Measurements from ENCODE around the gene PTAR1. TPM values are rescaled to one million over a fixed set of nuclear protein-coding genes. Genes with fewer than 3 reads are reported as not detected.

Gene PTAR1
- total RNA-seq, 2 experiments from 2014 or later, result 35.2 to 37.1 TPM

GRCh38 chr9:69715825-69716224 lies 44.0 kb downstream of the PTAR1 start:
- H3K4me3 Mint-ChIP-seq, result no peak overlapping the region
- H3K27me3 Mint-ChIP-seq, result no peaks in the 10 kb centered on the region
- POLR2A ChIA-PET, result no interaction called here
- H3K27ac Mint-ChIP-seq, result no peak overlapping the region
- H3K4me1 Mint-ChIP-seq, result no peaks in the 10 kb centered on the region
- no peak for DNase-seq
- intact Hi-C loops (cut with DNase I, micrococcal nuclease), result no loop called here
- H3K9me3 Mint-ChIP-seq (ENCODE audit: low read depth), result no peaks in the 10 kb centered on the region
- CTCF ChIA-PET, result interaction anchor here (1.3 kb wide), 1 partner anchor 18 kb away, joined by 3 read pairs; no protein-coding TSS in a partner anchor
- peaks cover 43% of the 10 kb centered on the region for H3K36me3 Mint-ChIP-seq (ENCODE audit: low read depth)
- ATAC-seq, result no peak

GRCh38 chr9:69715096-69715495 lies 44.7 kb downstream of the PTAR1 start:
- Mint-ChIP-seq H3K4me1 (no peaks in the 10 kb centered on the region), H3K4me3 (no peak overlapping the region), H3K27ac (no peak overlapping the region), H3K27me3 (no peaks in the 10 kb centered on the region), H3K9me3 (ENCODE audit: low read depth) (no peaks in the 10 kb centered on the region), H3K36me3 (ENCODE audit: low read depth) (peaks cover 40% of the 10 kb centered on the region)
- DNase-seq, result no peak
- ChIA-PET POLR2A (no interaction called here), CTCF (interaction anchor here (1.3 kb wide), 1 partner anchor 18 kb away, joined by 3 read pairs; no protein-coding TSS in a partner anchor)
- intact Hi-C loops (cut with DNase I, micrococcal nuclease), result no loop called here
- no peak for ATAC-seq

DNA sequence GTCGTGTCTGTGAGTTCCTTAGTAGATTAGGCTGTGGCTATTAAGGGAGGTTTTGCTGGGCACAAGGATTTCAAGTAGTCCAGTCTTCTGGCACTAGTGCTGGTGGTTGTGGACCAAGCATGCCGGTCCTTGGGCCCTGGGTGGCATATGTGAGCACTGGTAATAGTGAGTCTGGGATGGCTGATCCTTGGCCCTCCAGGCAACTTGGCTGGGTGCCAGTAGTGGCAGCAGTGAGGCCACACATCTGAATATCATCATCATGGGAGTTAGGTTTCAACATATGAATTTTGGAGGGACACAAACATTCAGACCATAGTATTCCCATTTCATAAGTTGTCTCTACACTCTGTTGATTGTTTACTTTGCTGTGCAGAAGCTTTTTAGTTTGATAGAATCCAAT lies 62.3 kb downstream of the PTAR1 start:
- ChIA-PET POLR2A (no interaction called here), CTCF (no interaction called here)

GRCh38 chr9:69696802-69697201 lies 63.0 kb downstream of the PTAR1 start:
- no peaks in the 10 kb centered on the region for H3K4me1 Mint-ChIP-seq
- H3K9me3 Mint-ChIP-seq (ENCODE audit: low read depth), result peaks cover 24% of the 10 kb centered on the region
- CTCF ChIA-PET, result no interaction called here
- POLR2A ChIA-PET, result no interaction called here
- peaks cover 4% of the 10 kb centered on the region for H3K36me3 Mint-ChIP-seq (ENCODE audit: low read depth)
- peaks cover 5% of the 10 kb centered on the region for H3K27me3 Mint-ChIP-seq
- intact Hi-C loops (cut with DNase I, micrococcal nuclease), result no loop called here
- no peak for ATAC-seq
- DNase-seq, result no peak
- H3K27ac Mint-ChIP-seq, result no peak overlapping the region
- no peak overlapping the region for H3K4me3 Mint-ChIP-seq

More for the DNA sequence above, 62.3 kb downstream of the PTAR1 start:
- no peak for ATAC-seq
- no peak for DNase-seq
- intact Hi-C loops (cut with DNase I, micrococcal nuclease), result no loop called here
- H3K27ac Mint-ChIP-seq, result no peak overlapping the region
- H3K4me1 Mint-ChIP-seq, result no peaks in the 10 kb centered on the region
- no peak overlapping the region for H3K4me3 Mint-ChIP-seq
- H3K36me3 Mint-ChIP-seq (ENCODE audit: low read depth), result peaks cover 4% of the 10 kb centered on the region
- peaks cover 5% of the 10 kb centered on the region for H3K27me3 Mint-ChIP-seq
- peaks cover 26% of the 10 kb centered on the region for H3K9me3 Mint-ChIP-seq (ENCODE audit: low read depth)

GRCh38 chr9:69689991-69690538 lies 69.7 kb downstream of the PTAR1 start:
- H3K9me3 Mint-ChIP-seq (ENCODE audit: low read depth), result peaks cover 1% of the 10 kb centered on the region
- H3K27me3 Mint-ChIP-seq, result peaks cover 5% of the 10 kb centered on the region
- intact Hi-C loops (cut with DNase I, micrococcal nuclease), result no loop called here
- H3K36me3 Mint-ChIP-seq (ENCODE audit: low read depth), result no peaks in the 10 kb centered on the region
- POLR2A ChIA-PET, result no interaction called here
- ATAC-seq (no peak), DNase-seq (no peak)
- H3K27ac Mint-ChIP-seq, result no peak overlapping the region
- H3K4me1 Mint-ChIP-seq, result no peaks in the 10 kb centered on the region
- CTCF ChIA-PET, result interaction anchor here (0.5 kb wide), 1 partner anchor 139 kb away, joined by 3 read pairs; no protein-coding TSS in a partner anchor
- H3K4me3 Mint-ChIP-seq, result no peak overlapping the region

DNA sequence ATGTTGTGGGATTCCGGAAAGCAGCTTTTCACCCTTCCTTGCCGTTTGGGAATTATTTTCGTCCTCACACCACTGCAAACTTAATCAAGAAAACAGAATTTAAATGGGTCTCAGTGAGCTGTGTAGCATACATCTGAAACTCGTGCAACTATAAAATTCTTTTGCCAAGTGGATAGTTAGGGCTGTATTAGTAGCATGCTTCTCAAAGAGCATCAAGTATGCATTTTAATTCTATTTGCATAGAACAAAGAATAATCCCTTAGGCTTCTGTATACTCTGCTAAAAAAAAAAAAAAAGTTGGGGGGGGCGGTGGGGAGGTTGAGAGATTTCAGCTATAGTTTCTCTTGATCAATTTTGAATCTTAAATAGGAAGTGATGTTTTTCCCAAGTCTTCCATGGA lies 75.9 kb downstream of the PTAR1 start:
- no peak for DNase-seq
- CTCF ChIA-PET, result no interaction called here

GRCh38 chr9:69678843-69679538 lies 80.8 kb downstream of the PTAR1 start:
- CTCF ChIA-PET, result interaction anchor here (0.6 kb wide), 1 partner anchor 77 kb away, joined by 6 read pairs; no protein-coding TSS in a partner anchor
- H3K4me1 Mint-ChIP-seq, result no peaks in the 10 kb centered on the region
- H3K9me3 Mint-ChIP-seq (ENCODE audit: low read depth), result no peaks in the 10 kb centered on the region
- no peak overlapping the region for H3K4me3 Mint-ChIP-seq
- no peak for DNase-seq
- peaks cover 7% of the 10 kb centered on the region for H3K27me3 Mint-ChIP-seq
- no peaks in the 10 kb centered on the region for H3K36me3 Mint-ChIP-seq (ENCODE audit: low read depth)
- no peak overlapping the region for H3K27ac Mint-ChIP-seq
- POLR2A ChIA-PET, result no interaction called here
- no peak for ATAC-seq
- intact Hi-C loops (cut with DNase I, micrococcal nuclease), result no loop called here

More for the DNA sequence above, 75.9 kb downstream of the PTAR1 start:
- no peak for ATAC-seq
- Mint-ChIP-seq H3K27me3 (peaks cover 2% of the 10 kb centered on the region), H3K4me1 (no peaks in the 10 kb centered on the region), H3K4me3 (no peak overlapping the region), H3K36me3 (ENCODE audit: low read depth) (no peaks in the 10 kb centered on the region), H3K27ac (no peak overlapping the region), H3K9me3 (ENCODE audit: low read depth) (no peaks in the 10 kb centered on the region)
- intact Hi-C loops (cut with DNase I, micrococcal nuclease), result no loop called here
- POLR2A ChIA-PET, result no interaction called here

- intact Hi-C loops (cut with DNase I, micrococcal nuclease), result no loop called here
- Mint-ChIP-seq H3K27ac (no peak overlapping the region), H3K4me1 (no peaks in the 10 kb centered on the region), H3K4me3 (no peak overlapping the region), H3K9me3 (ENCODE audit: low read depth) (no peaks in the 10 kb centered on the region), H3K27me3 (peaks cover 5% of the 10 kb centered on the region), H3K36me3 (ENCODE audit: low read depth) (no peaks in the 10 kb centered on the region)
- ChIA-PET CTCF (no interaction called here), POLR2A (no interaction called here)
- no peak for ATAC-seq
- no peak for DNase-seq
Observed at GRCh38 chr9:69677931-69678330, 81.9 kb downstream of the PTAR1 start.

DNA sequence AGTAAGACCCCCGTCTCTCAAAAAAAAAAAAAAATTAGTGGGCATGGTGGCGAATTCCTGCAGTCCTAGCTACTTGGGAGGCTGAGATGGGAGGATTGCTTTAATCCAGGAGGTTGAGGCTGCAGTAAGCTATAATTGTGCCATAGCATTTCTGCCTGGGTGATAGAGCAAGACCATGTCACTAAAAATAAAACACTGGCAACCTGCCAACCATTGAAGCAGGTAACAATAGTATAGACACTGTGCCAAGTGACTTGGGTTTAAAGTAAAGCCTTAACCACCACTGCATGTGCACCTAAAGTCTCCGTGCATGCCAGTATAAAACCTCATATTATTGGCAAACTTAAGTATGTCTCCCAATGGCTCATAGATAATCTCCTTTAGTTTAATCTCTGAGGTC lies 84.2 kb downstream of the PTAR1 start:
- POLR2A ChIA-PET, result no interaction called here

DNA sequence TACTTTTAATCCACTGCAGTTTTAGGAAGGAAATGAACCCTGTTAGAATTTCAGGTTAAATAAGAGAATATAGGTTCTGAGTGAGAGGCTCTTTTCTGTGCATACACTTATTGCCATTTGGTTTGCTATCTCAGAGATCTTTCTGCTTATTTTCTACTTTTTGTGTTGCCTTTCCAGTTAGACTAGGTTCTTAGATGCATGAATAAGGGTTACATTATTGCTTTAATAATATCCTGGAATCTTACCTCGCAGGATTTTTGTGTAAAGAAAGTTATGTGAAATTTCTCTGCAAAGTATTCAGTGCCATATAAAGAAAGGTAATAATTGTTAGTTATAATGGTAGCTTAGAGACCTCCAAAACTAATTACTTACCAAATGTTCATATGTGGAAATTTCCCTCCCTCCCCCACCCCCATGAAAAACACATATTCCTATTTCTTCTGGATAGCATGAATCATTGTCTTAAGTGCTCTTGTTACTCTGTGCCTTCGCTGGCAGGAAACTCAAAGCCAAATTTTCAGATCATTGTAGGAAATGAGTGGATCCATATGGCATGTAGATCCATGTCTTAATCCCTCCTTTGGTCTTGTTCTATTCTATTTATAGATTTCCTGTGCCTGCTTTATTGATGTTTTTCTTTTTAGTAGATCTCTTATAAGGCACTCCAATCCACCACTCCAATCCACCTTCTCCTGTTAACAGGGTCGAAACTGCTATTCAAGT lies 84.9 kb downstream of the PTAR1 start:
- Mint-ChIP-seq H3K27me3 (peaks cover 19% of the 10 kb centered on the region), H3K4me3 (no peak overlapping the region), H3K27ac (no peak overlapping the region), H3K4me1 (no peaks in the 10 kb centered on the region), H3K9me3 (ENCODE audit: low read depth) (no peaks in the 10 kb centered on the region), H3K36me3 (ENCODE audit: low read depth) (no peaks in the 10 kb centered on the region)
- ATAC-seq, result no peak
- intact Hi-C loops (cut with DNase I, micrococcal nuclease), result loop anchor here in 1 of 2 experiments (5.0 kb wide), 1 partner anchor 582 kb away; the partner anchor contains the start of gene SMC5
- CTCF ChIA-PET, result interaction anchor here (0.7 to 0.9 kb wide), 2 partner anchors 135 to 252 kb away, joined by 3 read pairs; no protein-coding TSS in a partner anchor
- DNase-seq, result no peak
- POLR2A ChIA-PET, result no interaction called here

More for the DNA sequence above, 84.2 kb downstream of the PTAR1 start:
- H3K4me1 Mint-ChIP-seq, result no peaks in the 10 kb centered on the region
- CTCF ChIA-PET, result interaction anchor here (0.7 to 0.9 kb wide), 2 partner anchors 134 to 253 kb away, joined by 3 read pairs; no protein-coding TSS in a partner anchor
- H3K27me3 Mint-ChIP-seq, result peaks cover 15% of the 10 kb centered on the region
- H3K27ac Mint-ChIP-seq, result no peak overlapping the region
- ATAC-seq, result no peak
- no peaks in the 10 kb centered on the region for H3K9me3 Mint-ChIP-seq (ENCODE audit: low read depth)
- no peak overlapping the region for H3K4me3 Mint-ChIP-seq
- no peaks in the 10 kb centered on the region for H3K36me3 Mint-ChIP-seq (ENCODE audit: low read depth)
- DNase-seq, result no peak
- intact Hi-C loops (cut with DNase I, micrococcal nuclease), result no loop called here

- intact Hi-C loops (cut with DNase I, micrococcal nuclease), result loop anchor here in 1 of 2 experiments (5.0 kb wide), 1 partner anchor 583 kb away; the partner anchor contains the start of gene SMC5
- CTCF ChIA-PET, result interaction anchor here (0.7 to 2.8 kb wide), 8 partner anchors 15 to 252 kb away, joined by 3 to 9 read pairs (median 6); partner anchors contain the start of gene PTAR1
- Mint-ChIP-seq H3K27me3 (peaks cover 19% of the 10 kb centered on the region), H3K27ac (no peak overlapping the region), H3K9me3 (ENCODE audit: low read depth) (no peaks in the 10 kb centered on the region), H3K36me3 (ENCODE audit: low read depth) (no peaks in the 10 kb centered on the region), H3K4me3 (no peak overlapping the region), H3K4me1 (no peaks in the 10 kb centered on the region)
- POLR2A ChIA-PET, result no interaction called here
- DNase-seq (no peak), ATAC-seq (no peak)
Observed at GRCh38 chr9:69674112-69674685, 85.6 kb downstream of the PTAR1 start.
